GM12878 (cell line): ENCODE results near the gene EIF2S1. TPM values are rescaled to one million over a fixed set of nuclear protein-coding genes. Genes with fewer than 3 reads are reported as not detected.

ENCODE experiments used
- ATAC-seq: fragments of 200-7000 bp; cut with Tn5 transposase; 3 replicates; pipeline ENCODE4 v1.9.1; 2020; ENCODE audit warnings: mild to moderate bottlenecking, moderate library complexity
- BruUV-seq: library from RNA; stranded (reverse); fragments of 400-500 nt; replicated peaks from 2 replicates; lab custom pipeline; 2021; lab: Mats Ljungman, UMichigan
- CTCF ChIA-PET: fragments of 300-600 bp; sonication (Branson Sonifier 250); formaldehyde crosslinking; extraction: SDS; loops from one replicate; lab custom pipeline; 2021; ENCODE audit warnings: inconsistent platforms; lab: Yijun Ruan, JAX
- POLR2A ChIA-PET: fragments of 350-600 bp; formaldehyde crosslinking; extraction: SDS; loops from one replicate; lab custom pipeline; 2021; ENCODE audit warnings: inconsistent platforms; lab: Charles Lee
- RAD21 ChIA-PET: fragments of 300-600 bp; sonication (Branson Sonifier 250); formaldehyde crosslinking; loops from one replicate; lab custom pipeline; 2023; ENCODE audit warnings: antibody characterized with exemption; ENCODE audit not compliant: unreplicated experiment; lab: Charles Lee
- SMC1A ChIA-PET: fragments of 300-600 bp; sonication (Branson Sonifier 250); formaldehyde crosslinking; loops from one replicate; lab custom pipeline; 2023; ENCODE audit not compliant: unreplicated experiment, uncharacterized antibody; lab: Charles Lee
- DNase-seq: peaks from one replicate; pipeline ENCODE4 v3.0.0-alpha.2; 2011; ENCODE audit warnings: low read depth, low spot score
- FAIRE-seq: peaks from 3 replicates; lab custom pipeline; 2011; peaks lifted over from hg19 to GRCh38; lab: Jason Lieb, UNC
- H2AFZ ChIP-seq: 2 replicates; pipeline ENCODE4 v1.6.0; 2011; ENCODE audit warnings: low read depth, low read length, control low read depth; ENCODE audit not compliant: control insufficient read depth
- H3K27ac ChIP-seq: 2 replicates; pipeline ENCODE4 v1.5.1; 2011; ENCODE audit warnings: control low read depth; ENCODE audit not compliant: control insufficient read depth, insufficient read depth
- H3K27me3 ChIP-seq, 2 experiments: replicated peaks in 1 of 2; 2 replicates each; pipeline versions ENCODE4 v1.6.0 to v1.6.1; 2011; ENCODE audit warnings: low read length in 1 of 2; ENCODE audit not compliant: control insufficient read depth in 2 of 2, insufficient read depth in 2 of 2
- H3K36me3 ChIP-seq, 2 experiments: 2 replicates each; pipeline ENCODE4 v1.5.1; 2011; ENCODE audit warnings: low read length in 1 of 2; ENCODE audit not compliant: control insufficient read depth in 2 of 2, insufficient read depth in 2 of 2
- H3K4me1 ChIP-seq: 2 replicates; pipeline ENCODE4 v1.6.1; 2011; ENCODE audit warnings: mild to moderate bottlenecking, low read length, moderate library complexity, mixed read lengths; ENCODE audit not compliant: control insufficient read depth, insufficient read depth
- H3K4me2 ChIP-seq: 2 replicates; pipeline ENCODE4 v1.6.0; 2011; ENCODE audit warnings: control low read depth; ENCODE audit not compliant: control insufficient read depth, insufficient read depth
- H3K4me3 ChIP-seq: fragments of 200-600 bp; sonication (generic); 2 replicates; pipeline ENCODE4 v1.5.1; 2016
- H3K79me2 ChIP-seq: 2 replicates; pipeline ENCODE4 v1.6.0; 2011; ENCODE audit warnings: low read length; ENCODE audit not compliant: control insufficient read depth, insufficient read depth
- H3K9ac ChIP-seq: 2 replicates; pipeline ENCODE4 v1.8.0; 2011; ENCODE audit warnings: low read length, control low read depth, mixed read lengths; ENCODE audit not compliant: control insufficient read depth, insufficient read depth
- H3K9me3 ChIP-seq: replicated peaks from 3 replicates; pipeline ENCODE4 v1.5.1; 2011; ENCODE audit warnings: mild to moderate bottlenecking, low read length; ENCODE audit not compliant: control insufficient read depth, insufficient read depth
- H4K20me1 ChIP-seq: 2 replicates; pipeline ENCODE4 v1.6.0; 2011; ENCODE audit not compliant: control insufficient read depth, insufficient read depth
- KLF5 ChIP-seq: fragments of 450-650 bp; IDR thresholded peaks from 2 replicates; pipeline ENCODE4 v1.6.1; 2014; ENCODE audit warnings: mild to moderate bottlenecking; ENCODE audit not compliant: partially characterized antibody
- MAX ChIP-seq: IDR thresholded peaks from 2 replicates; pipeline ENCODE4 v1.6.1; 2012; ENCODE audit warnings: low read depth, low read length, improper control_type of control experiment
- RBBP5 ChIP-seq: fragments of 200-600 bp; sonication (generic); conservative IDR thresholded peaks from 2 replicates; pipeline ENCODE4 v1.6.1; 2016
- RELB ChIP-seq: fragments of 450-650 bp; IDR thresholded peaks from 2 replicates; pipeline ENCODE4 v1.6.1; 2017; ENCODE audit warnings: low read depth, mild to moderate bottlenecking, moderate library complexity
- TBL1XR1 ChIP-seq: IDR thresholded peaks from 2 replicates; pipeline ENCODE4 v1.6.1; 2012; ENCODE audit warnings: low read depth, low read length, improper control_type of control experiment
- WGBS: methylation state at CpG from one replicate; pipeline ENCODE4 v1.1.6; 2016; ENCODE audit warnings: low lambda C conversion rate; ENCODE audit not compliant: insufficient replicate concordance, insufficient coverage; ENCODE audit errors: missing lambda C conversion rate; 5-methylcytosine and 5-hydroxymethylcytosine counted together
- in situ Hi-C: fragments of 300-500 bp; cut with MboI; formaldehyde crosslinking; loops from 9 replicates; pipeline ENCODE4 v1.14.3; 2018; ENCODE audit warnings: mixed read lengths
- intact Hi-C: fragments of 100-400 bp; cut with micrococcal nuclease; formaldehyde crosslinking; loops from one replicate; pipeline ENCODE4 v1.14.2; 2022; ENCODE audit not compliant: unreplicated experiment
- polyA plus RNA-seq, 11 experiments: library from polyadenylated mRNA; depleted of rRNA in 4 of 11; unstranded in 6 of 11; stranded (reverse) in 5 of 11; fragments of >200 nt; fragmentation: Nextera tagmentation in 4 of 11; fragmentation: Illumina TruSeq in 1 of 11; extraction: Ambion mirVana in 4 of 11; extraction: Trizol in 1 of 11; gene quantifications; 1 replicate in 1 of 11; 2 replicates in 10 of 11; pipeline versions ENCODE4 v1.2.1 to v1.2.3, GENCODE V29; 2011 to 2016; ENCODE audit warnings: inconsistent platforms in 2 of 11, missing spikeins in 2 of 11, low read depth in 1 of 11
- total RNA-seq, 4 experiments: library from RNA; depleted of rRNA in 3 of 4; stranded (reverse); fragments of >200 nt in 3 of 4; fragmentation: Illumina TruSeq in 1 of 4; extraction: Trizol in 1 of 4; gene quantifications; 2 replicates each; pipeline versions ENCODE4 v1.2.1 to v1.2.3, GENCODE V29; 2013 to 2021

Gene EIF2S1
- total and polyA plus RNA-seq, 10 of the 15 experiments (the other 5 are each of a cell fraction or from before 2014, with no cell fraction given), result 155 to 563 (median 262) TPM

GRCh38 chr14:67417633-67418032 is 57.5 kb downstream of the EIF2S1 start:
- ChIA-PET SMC1A (interaction anchor here (1.2 kb wide), 1 partner anchor 10 kb away, joined by 3 read pairs; no protein-coding TSS in a partner anchor), RAD21 (interaction anchor here (2.8 kb wide), 1 partner anchor 154 kb away, joined by 7 read pairs; no protein-coding TSS in a partner anchor), CTCF (interaction anchor here (1.0 to 21.1 kb wide), 4 partner anchors 10 to 1058 kb away, joined by 3 to 583 read pairs (median 28); no protein-coding TSS in a partner anchor), POLR2A (no interaction called here)
- no TSS peak for BruUV-seq
- H3K4me3 ChIP-seq, result no peak overlapping the region
- no peak overlapping the region for H3K27ac ChIP-seq
- in situ Hi-C loops, result no loop called here
- H3K4me1 ChIP-seq, result no peaks in the 10 kb centered on the region
- no peak overlapping the region for H2AFZ ChIP-seq
- intact Hi-C loops, result no loop called here
- no peak overlapping the region for H3K9ac ChIP-seq
- FAIRE-seq (no peak), ATAC-seq (no peak), DNase-seq (no peak)
- H4K20me1 ChIP-seq, result no peaks in the 10 kb centered on the region
- 61% methylated on average over 3 of the region's 3 CpGs for WGBS
- no peaks in the 10 kb centered on the region for H3K79me2 ChIP-seq
- H3K4me2 ChIP-seq, result no peak overlapping the region
- no peaks in the 10 kb centered on the region for H3K9me3 ChIP-seq
- no peaks in the 10 kb centered on the region for H3K36me3 ChIP-seq
- H3K27me3 ChIP-seq, result no peaks in the 10 kb centered on the region; a peak in 1 of 4 replicates
- TF ChIP-seq RBBP5 (no peak), TBL1XR1 (no peak), MAX (no peak), RELB (no peak), KLF5 (no peak)
